MG63 (cell line): Measurements from ENCODE around the gene AP1G1. TPM values are rescaled to one million over a fixed set of nuclear protein-coding genes. Genes with fewer than 3 reads are reported as not detected.
A peak's percentile ranks its signal among the peaks of the same experiment; 100 is the strongest.

Experiments used
- DNase-seq: peaks from one replicate; pipeline ENCODE4 v3.0.0-alpha.2; 2020
- H3K27me3 ChIP-seq: fragments of 250-450 bp; sonication (Bioruptor Pico); 2 replicates; pipeline ENCODE4 v1.5.1; 2020; ENCODE audit warnings: mild to moderate bottlenecking, moderate library complexity
- H3K36me3 ChIP-seq: fragments of 250-450 bp; sonication (Bioruptor Pico); 2 replicates; pipeline ENCODE4 v1.5.1; 2020; ENCODE audit warnings: mild to moderate bottlenecking, moderate library complexity
- H3K4me3 ChIP-seq: fragments of 250-450 bp; sonication (Bioruptor Pico); 2 replicates; pipeline ENCODE4 v1.5.1; 2020; ENCODE audit warnings: mild to moderate bottlenecking, moderate library complexity
- H3K9me3 ChIP-seq: fragments of 250-450 bp; sonication (Bioruptor Pico); 2 replicates; pipeline ENCODE4 v1.5.1; 2020; ENCODE audit warnings: mild to moderate bottlenecking, moderate library complexity
- total RNA-seq: library from RNA; depleted of rRNA; stranded (reverse); fragments of >200 nt; shearing (Covaris generic); gene quantifications from 2 replicates; pipeline ENCODE4 v1.2.3, GENCODE V29; 2014; ENCODE audit warnings: low replicate concordance

The AP1G1 gene
- total RNA-seq, 1 experiment from 2014 or later = 20.9 TPM

- H3K36me3 ChIP-seq = peaks cover 5% of the 10 kb centered on the region
- DNase-seq = no peak
- H3K27me3 ChIP-seq = no peaks in the 10 kb centered on the region
- H3K9me3 ChIP-seq = no peaks in the 10 kb centered on the region
- H3K4me3 ChIP-seq = no peak overlapping the region
Observed at GRCh38 chr16:71732587-71732986, 76.0 kb downstream of the AP1G1 start.

GRCh38 chr16:71727551-71728324 lies 80.9 kb downstream of the AP1G1 start:
- no peaks in the 10 kb centered on the region for H3K9me3 ChIP-seq
- H3K36me3 ChIP-seq = no peaks in the 10 kb centered on the region; the same call in 1 of the 2 replicates
- no peaks in the 10 kb centered on the region for H3K27me3 ChIP-seq
- H3K4me3 ChIP-seq = no peak overlapping the region
- no peak for DNase-seq

- no peaks in the 10 kb centered on the region; the same call in 1 of the 2 replicates for H3K36me3 ChIP-seq
- DNase-seq = no peak
- H3K27me3 ChIP-seq = no peaks in the 10 kb centered on the region
- no peak overlapping the region for H3K4me3 ChIP-seq
- H3K9me3 ChIP-seq = no peaks in the 10 kb centered on the region
Observed at GRCh38 chr16:71726476-71727315, 81.9 kb downstream of the AP1G1 start.

- Histone ChIP-seq H3K4me3 (peak within 1 kb of the TSS; percentile 64), H3K36me3 (no peaks in the 10 kb centered on the region), H3K27me3 (no peaks in the 10 kb centered on the region), H3K9me3 (no peaks in the 10 kb centered on the region)
- DNase-seq = no peak
Observed at GRCh38 chr16:71724320-71724751, 84.3 kb downstream of the AP1G1 start, which contains the start of gene PHLPP2. TSS of gene PHLPP2 (minus strand) at chr16:71724701. CDS start at chr16:71714795, 9,906 bp downstream.

GRCh38 chr16:71723537-71724319 lies 84.9 kb downstream of the AP1G1 start:
- Histone ChIP-seq H3K27me3 (no peaks in the 10 kb centered on the region), H3K4me3 (peak overlapping the region; percentile 64), H3K9me3 (no peaks in the 10 kb centered on the region), H3K36me3 (no peaks in the 10 kb centered on the region)
- peak; percentile 55 for DNase-seq

GRCh38 chr16:71722801-71723536 lies 85.7 kb downstream of the AP1G1 start:
- Histone ChIP-seq H3K4me3 (peak overlapping the region; percentile 64), H3K27me3 (no peaks in the 10 kb centered on the region), H3K36me3 (no peaks in the 10 kb centered on the region), H3K9me3 (no peaks in the 10 kb centered on the region)
- DNase-seq = peak; percentile 76

- DNase-seq = no peak
- H3K27me3 ChIP-seq = no peaks in the 10 kb centered on the region
- no peaks in the 10 kb centered on the region for H3K36me3 ChIP-seq
- H3K9me3 ChIP-seq = no peaks in the 10 kb centered on the region
- no peak overlapping the region for H3K4me3 ChIP-seq
Observed at GRCh38 chr16:71721066-71721740, 87.4 kb downstream of the AP1G1 start.

- Histone ChIP-seq H3K27me3 (no peaks in the 10 kb centered on the region), H3K9me3 (no peaks in the 10 kb centered on the region), H3K4me3 (no peak overlapping the region), H3K36me3 (peaks cover 3% of the 10 kb centered on the region; the same call in 1 of the 2 replicates)
- DNase-seq = no peak
Observed at GRCh38 chr16:71712501-71712900, 96.1 kb downstream of the AP1G1 start.

- Histone ChIP-seq H3K9me3 (no peaks in the 10 kb centered on the region), H3K27me3 (no peaks in the 10 kb centered on the region), H3K36me3 (peaks cover 3% of the 10 kb centered on the region; the same call in 1 of the 2 replicates), H3K4me3 (no peak overlapping the region)
- DNase-seq = no peak
Observed at GRCh38 chr16:71711789-71712188, 96.8 kb downstream of the AP1G1 start.

- Histone ChIP-seq H3K4me3 (no peak overlapping the region), H3K9me3 (no peaks in the 10 kb centered on the region), H3K27me3 (no peaks in the 10 kb centered on the region), H3K36me3 (peaks cover 3% of the 10 kb centered on the region; the same call in 1 of the 2 replicates)
- no peak for DNase-seq
Observed at GRCh38 chr16:71709229-71709781, 99.3 kb downstream of the AP1G1 start.

- no peak for DNase-seq
- peaks cover 3% of the 10 kb centered on the region; the same call in 1 of the 2 replicates for H3K36me3 ChIP-seq
- no peaks in the 10 kb centered on the region for H3K27me3 ChIP-seq
- no peak overlapping the region for H3K4me3 ChIP-seq
- no peaks in the 10 kb centered on the region for H3K9me3 ChIP-seq
Observed at GRCh38 chr16:71708696-71709095, 99.9 kb downstream of the AP1G1 start.

- Histone ChIP-seq H3K9me3 (no peaks in the 10 kb centered on the region), H3K36me3 (no peaks in the 10 kb centered on the region; the same call in 1 of the 2 replicates), H3K27me3 (no peaks in the 10 kb centered on the region), H3K4me3 (no peak overlapping the region)
- DNase-seq = no peak
Observed at GRCh38 chr16:71707199-71707598, 101.4 kb downstream of the AP1G1 start.

GRCh38 chr16:71706046-71706445 lies 102.6 kb downstream of the AP1G1 start:
- no peaks in the 10 kb centered on the region for H3K9me3 ChIP-seq
- no peak for DNase-seq
- H3K27me3 ChIP-seq = no peaks in the 10 kb centered on the region
- H3K36me3 ChIP-seq = no peaks in the 10 kb centered on the region; the same call in 1 of the 2 replicates
- no peak overlapping the region for H3K4me3 ChIP-seq

GRCh38 chr16:71703333-71703732 lies 105.3 kb downstream of the AP1G1 start:
- no peak for DNase-seq
- no peak overlapping the region for H3K4me3 ChIP-seq
- H3K36me3 ChIP-seq = no peaks in the 10 kb centered on the region; the same call in 1 of the 2 replicates
- H3K27me3 ChIP-seq = no peaks in the 10 kb centered on the region
- no peaks in the 10 kb centered on the region for H3K9me3 ChIP-seq

- Histone ChIP-seq H3K36me3 (no peaks in the 10 kb centered on the region; the same call in 1 of the 2 replicates), H3K4me3 (no peak overlapping the region), H3K9me3 (no peaks in the 10 kb centered on the region), H3K27me3 (no peaks in the 10 kb centered on the region)
- no peak for DNase-seq
Observed at GRCh38 chr16:71700831-71701230, 107.8 kb downstream of the AP1G1 start.
